HepG2 (cell line): ENCODE data around the gene MCU. TPM values are rescaled to one million over a fixed set of nuclear protein-coding genes. Genes with fewer than 3 reads are reported as not detected.
"Not testable (repeated sequence)": the region's sequence is repeated elsewhere in the genome, so short reads cannot be mapped to it uniquely, and the experiment has no call there.

Experiments
- ATAC-seq: fragments of 200-7000 bp; cut with Tn5 transposase; 3 replicates; pipeline ENCODE4 v1.9.1; 2020; ENCODE audit warnings: mild to moderate bottlenecking, moderate library complexity
- BruUV-seq: library from RNA; stranded (reverse); fragments of 400-500 nt; replicated peaks from 2 replicates; lab custom pipeline; 2021; lab: Mats Ljungman, UMichigan
- CTCF ChIA-PET: fragments of 300-600 bp; formaldehyde crosslinking; extraction: SDS; loops from one replicate; lab custom pipeline; 2021; ENCODE audit warnings: low total read pairs, inconsistent platforms, low intra/inter-chr PET ratio; lab: Yijun Ruan, JAX
- POLR2A ChIA-PET: fragments of 350-600 bp; sonication (Branson Sonifier 250); formaldehyde crosslinking; loops from one replicate; lab custom pipeline; 2020; ENCODE audit warnings: antibody characterized with exemption, inconsistent platforms; lab: Yijun Ruan, JAX
- DNase-seq: peaks from one replicate; pipeline ENCODE4 v3.0.0-alpha.2; 2015; ENCODE audit warnings: low spot score
- FAIRE-seq: peaks from 3 replicates; lab custom pipeline; 2011; peaks lifted over from hg19 to GRCh38; lab: Jason Lieb, UNC
- H2AFZ ChIP-seq: one replicate; pipeline ENCODE4 v1.6.1; 2011; ENCODE audit warnings: low read length, inconsistent platforms
- H3K27ac ChIP-seq: fragments of 300-600 bp; 3 replicates; pipeline ENCODE4 v1.8.0; 2011; ENCODE audit warnings: mixed run types, mild to moderate bottlenecking, mixed read lengths, low read length, inconsistent platforms; ENCODE audit not compliant: insufficient read depth; ENCODE audit errors: extremely low read length
- H3K27me3 ChIP-seq, 2 experiments: fragments of 200-600 bp in 1 of 2; 2 replicates in 1 of 2; 3 replicates in 1 of 2; pipeline versions ENCODE4 v1.6.0 to v1.8.0; 2011; ENCODE audit warnings: low read length in 2 of 2, mild to moderate bottlenecking in 2 of 2, moderate library complexity in 2 of 2, inconsistent platforms in 1 of 2; ENCODE audit not compliant: insufficient read depth in 2 of 2, control insufficient read depth in 1 of 2
- H3K36me3 ChIP-seq, 2 experiments: fragments of 200-600 bp in 1 of 2; replicated peaks in 1 of 2; 2 replicates in 1 of 2; 3 replicates in 1 of 2; pipeline versions ENCODE4 v1.5.1 to v1.8.0; 2011; ENCODE audit warnings: low read length in 2 of 2, inconsistent platforms in 1 of 2; ENCODE audit not compliant: insufficient read depth in 2 of 2, control insufficient read depth in 1 of 2
- H3K4me1 ChIP-seq: 2 replicates; pipeline ENCODE4 v1.5.1; 2012; ENCODE audit warnings: low read length, inconsistent platforms; ENCODE audit not compliant: insufficient read depth
- H3K4me2 ChIP-seq: 2 replicates; pipeline ENCODE4 v1.6.0; 2011; ENCODE audit warnings: low read depth, low read length, inconsistent platforms
- H3K4me3 ChIP-seq, 3 experiments: fragments of 200-600 bp in 1 of 3; sonication (generic), shearing (Covaris generic) in 1 of 3; replicated peaks in 1 of 3; 2 replicates each; pipeline ENCODE4 v1.5.1; 2011 to 2016; ENCODE audit warnings: low read length in 3 of 3, inconsistent platforms in 2 of 3, low read depth in 2 of 3, mild to moderate bottlenecking in 2 of 3, control low read depth in 1 of 3, mixed read lengths in 1 of 3; ENCODE audit not compliant: insufficient read depth in 1 of 3
- H3K79me2 ChIP-seq: one replicate; pipeline ENCODE4 v1.6.1; 2011; ENCODE audit warnings: low read length, inconsistent platforms; ENCODE audit not compliant: insufficient read depth
- H3K9ac ChIP-seq: 2 replicates; pipeline ENCODE4 v1.6.0; 2011; ENCODE audit warnings: mild to moderate bottlenecking, low read depth, low read length, inconsistent platforms; ENCODE audit not compliant: insufficient read depth
- H3K9me3 ChIP-seq: 2 replicates; pipeline ENCODE4 v1.5.1; 2012; ENCODE audit warnings: mild to moderate bottlenecking, low read length
- H4K20me1 ChIP-seq: 2 replicates; pipeline ENCODE4 v1.6.0; 2011; ENCODE audit warnings: inconsistent platforms, mild to moderate bottlenecking, low read length, moderate library complexity; ENCODE audit not compliant: insufficient read depth
- ARNT ChIP-seq: fragments of 450-650 bp; IDR thresholded peaks from 2 replicates; pipeline ENCODE4 v1.6.1; 2017
- HIVEP1 ChIP-seq: sonication (generic); formaldehyde crosslinking; IDR thresholded peaks from 2 replicates; pipeline ENCODE4 v1.4.0; 2020; ENCODE audit warnings: mild to moderate bottlenecking, missing genetic modification reagents
- HOXA9 ChIP-seq: sonication (generic); formaldehyde crosslinking; IDR thresholded peaks from 2 replicates; pipeline ENCODE4 v1.8.1; 2022; ENCODE audit warnings: missing genetic modification reagents, mild to moderate bottlenecking, moderate library complexity, borderline replicate concordance
- KLF12 ChIP-seq: sonication (generic); formaldehyde crosslinking; IDR thresholded peaks from 2 replicates; pipeline ENCODE4 v1.4.0; 2020; ENCODE audit warnings: missing genetic modification reagents, borderline replicate concordance
- NCOA1 ChIP-seq: sonication (generic); formaldehyde crosslinking; IDR thresholded peaks from 2 replicates; pipeline ENCODE4 v1.9.0; 2021; ENCODE audit warnings: missing genetic modification reagents
- POGZ ChIP-seq: sonication (generic); formaldehyde crosslinking; IDR thresholded peaks from 2 replicates; pipeline ENCODE4 v1.4.0; 2020; ENCODE audit warnings: mild to moderate bottlenecking, missing genetic modification reagents
- RAD21 ChIP-seq: fragments of 450-650 bp; formaldehyde crosslinking; IDR thresholded peaks from 2 replicates; pipeline ENCODE4 v1.5.0; 2020; ENCODE audit warnings: mild to moderate bottlenecking
- SP5 ChIP-seq: IDR thresholded peaks from 2 replicates; pipeline ENCODE4 v1.6.1; 2016; ENCODE audit warnings: low read depth, borderline replicate concordance
- TBX3 ChIP-seq: fragments of 450-650 bp; IDR thresholded peaks from 2 replicates; pipeline ENCODE4 v1.6.1; 2017; ENCODE audit warnings: antibody characterized with exemption, mild to moderate bottlenecking, inconsistent platforms, borderline replicate concordance
- TOPORS ChIP-seq: sonication (generic); formaldehyde crosslinking; IDR thresholded peaks from 2 replicates; pipeline ENCODE4 v1.8.0; 2023; ENCODE audit warnings: mild to moderate bottlenecking, missing genetic modification reagents
- ZNF160 ChIP-seq: sonication (generic); formaldehyde crosslinking; IDR thresholded peaks from 2 replicates; pipeline ENCODE4 v1.8.0; 2022; ENCODE audit warnings: mild to moderate bottlenecking, inconsistent platforms, missing genetic modification reagents
- ZNF563 ChIP-seq: sonication (generic); formaldehyde crosslinking; IDR thresholded peaks from 2 replicates; pipeline ENCODE4 v1.8.0; 2022; ENCODE audit warnings: mild to moderate bottlenecking, moderate library complexity, missing genetic modification reagents
- ZNF878 ChIP-seq: sonication (generic); formaldehyde crosslinking; IDR thresholded peaks from 2 replicates; pipeline ENCODE4 v1.8.1; 2023; ENCODE audit warnings: mild to moderate bottlenecking, missing genetic modification reagents, moderate library complexity
- WGBS: methylation state at CpG from one replicate; pipeline ENCODE4 v1.1.6; 2017; ENCODE audit warnings: low lambda C conversion rate; 5-methylcytosine and 5-hydroxymethylcytosine counted together
- in situ Hi-C: cut with HindIII; loops from 2 replicates; pipeline ENCODE4 v1.10.0; 2017; ENCODE audit warnings: low pct_unique_long_range_greater_than_20kb; ENCODE audit not compliant: extremely low pct_ligation_motif_present
- intact Hi-C: fragments of 100-400 bp; cut with micrococcal nuclease; formaldehyde crosslinking; loops from one replicate; pipeline ENCODE4 v1.10.0; 2022; ENCODE audit not compliant: unreplicated experiment
- polyA plus RNA-seq, 8 experiments: library from polyadenylated mRNA; depleted of rRNA in 3 of 8; stranded (reverse) in 7 of 8; unstranded in 1 of 8; fragments of >200 nt; fragmentation: Illumina TruSeq in 4 of 8; extraction: Trizol in 4 of 8; gene quantifications; 2 replicates each; pipeline versions ENCODE4 v1.2.1 to v1.2.3, GENCODE V29; 2011 to 2016; ENCODE audit warnings: low read depth in 4 of 8, missing spikeins in 1 of 8, mixed read lengths in 1 of 8; ENCODE audit not compliant: insufficient read depth in 1 of 8
- total RNA-seq, 5 experiments: library from RNA; depleted of rRNA; stranded (reverse); fragments of >200 nt; fragmentation: Illumina TruSeq; extraction: Trizol; gene quantifications; 2 replicates each; pipeline ENCODE4 v1.2.3, GENCODE V29; 2016; ENCODE audit warnings: low read depth in 1 of 5
- TF ChIP-seq, protein P1 (sequence below): IDR thresholded peaks from 2 replicates; pipeline ENCODE4 v1.6.1; 2016; ENCODE audit warnings: missing compliant biosample characterization, missing genetic modification reagents, borderline replicate concordance

Gene MCU
- total and polyA plus RNA-seq, 2 of the 13 experiments (the other 11 are each of a cell fraction or from before 2014, with no cell fraction given) = 25.9 to 64.5 TPM

DNA sequence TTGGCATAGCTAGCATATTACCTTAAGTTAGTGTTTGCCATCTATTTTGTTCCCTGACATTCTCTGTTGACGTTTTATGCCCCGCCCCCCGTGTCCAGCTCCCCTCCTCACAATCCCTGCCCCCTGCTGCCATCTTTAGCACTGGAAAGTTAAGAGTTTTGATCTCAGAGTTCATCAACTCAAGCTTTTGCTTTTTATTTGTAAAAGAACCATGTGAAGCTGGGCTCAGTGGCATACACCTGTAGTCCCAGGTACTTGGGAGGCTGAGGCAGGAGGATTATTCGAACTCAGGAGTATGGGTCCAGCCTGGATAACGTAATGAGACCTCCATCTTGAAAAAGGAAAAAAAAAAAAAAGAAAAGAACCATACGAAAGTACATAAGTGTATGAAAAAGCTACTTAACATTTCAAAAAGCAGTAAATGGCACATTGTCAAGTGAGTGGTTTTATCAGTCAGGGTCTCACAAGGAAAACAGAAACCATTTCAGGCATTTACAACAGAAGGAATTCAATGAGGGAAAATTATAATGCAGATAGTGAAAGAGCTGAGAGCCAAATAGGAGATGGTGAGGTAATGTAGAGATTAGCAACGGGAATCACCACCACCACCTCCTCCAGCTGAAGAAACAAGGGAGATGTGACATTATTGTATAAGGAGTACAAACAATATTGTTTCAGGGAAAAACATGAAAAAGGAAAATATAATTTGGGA is 64.9 kb downstream of the MCU start (continued):
- TF ChIP-seq SP5 (CRISPR knock-in tag) = no peak
- TF ChIP-seq TOPORS (CRISPR knock-in tag) = no peak
- no peak for TF ChIP-seq KLF12 (CRISPR knock-in tag)
- TF ChIP-seq RAD21 (CRISPR knock-in tag) = no peak
- no peak for TF ChIP-seq TBX3
- no peak for TF ChIP-seq ZNF160
- TF ChIP-seq HIVEP1 (CRISPR knock-in tag) = no peak
- no peak for TF ChIP-seq HOXA9 (CRISPR knock-in tag)

GRCh38 chr10:72757732-72758131 is 65.8 kb downstream of the MCU start:
- Histone ChIP-seq H3K36me3 (no peaks in the 10 kb centered on the region; a peak in 1 of 5 replicates), H3K9ac (no peak overlapping the region), H3K4me1 (no peaks in the 10 kb centered on the region), H3K4me3 (no peak overlapping the region), H3K27me3 (no peaks in the 10 kb centered on the region), H3K79me2 (peaks cover 2% of the 10 kb centered on the region), H2AFZ (no peak overlapping the region), H3K4me2 (no peak overlapping the region), H3K27ac (no peak overlapping the region), H4K20me1 (no peaks in the 10 kb centered on the region), H3K9me3 (no peaks in the 10 kb centered on the region)
- WGBS = 98% methylated on average over 2 of the region's 2 CpGs
- ATAC-seq = no peak
- ChIA-PET CTCF (no interaction called here), POLR2A (no interaction called here)
- DNase-seq = no peak
- TF ChIP-seq POGZ = no peak
- TF ChIP-seq ARNT = no peak
- TF ChIP-seq, protein P1, sequence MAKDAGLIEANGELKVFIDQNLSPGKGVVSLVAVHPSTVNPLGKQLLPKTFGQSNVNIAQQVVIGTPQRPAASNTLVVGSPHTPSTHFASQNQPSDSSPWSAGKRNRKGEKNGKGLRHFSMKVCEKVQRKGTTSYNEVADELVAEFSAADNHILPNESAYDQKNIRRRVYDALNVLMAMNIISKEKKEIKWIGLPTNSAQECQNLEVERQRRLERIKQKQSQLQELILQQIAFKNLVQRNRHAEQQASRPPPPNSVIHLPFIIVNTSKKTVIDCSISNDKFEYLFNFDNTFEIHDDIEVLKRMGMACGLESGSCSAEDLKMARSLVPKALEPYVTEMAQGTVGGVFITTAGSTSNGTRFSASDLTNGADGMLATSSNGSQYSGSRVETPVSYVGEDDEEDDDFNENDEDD (CRISPR knock-in tag) = no peak
- no peak for TF ChIP-seq ZNF878 (CRISPR knock-in tag)
- no peak for TF ChIP-seq NCOA1 (CRISPR knock-in tag)
- no peak for TF ChIP-seq ZNF563 (CRISPR knock-in tag)
- intact Hi-C loops (no loop called here), in situ Hi-C loops (no loop called here)
- FAIRE-seq = no peak
- no TSS peak for BruUV-seq

- DNase-seq, H3K4me1 ChIP-seq, H3K4me3 ChIP-seq, in situ Hi-C loops, BruUV-seq, H2AFZ ChIP-seq, H4K20me1 ChIP-seq, intact Hi-C loops, H3K9me3 ChIP-seq, FAIRE-seq, H3K79me2 ChIP-seq, H3K27ac ChIP-seq, H3K36me3 ChIP-seq, H3K27me3 ChIP-seq, ATAC-seq, H3K9ac ChIP-seq, H3K4me2 ChIP-seq, POLR2A ChIA-PET, CTCF ChIA-PET: not testable (repeated sequence)
- WGBS = 97% methylated on average over 10 of the region's 10 CpGs
These were observed 67.0 kb downstream of the MCU start for GRCh38 chr10:72758930-72759329.
